AG04450 (cell line): ENCODE data around the gene FYCO1. TPM values are rescaled to one million over a fixed set of nuclear protein-coding genes. Genes with fewer than 3 reads are reported as not detected.

Experiments used
- CTCF ChIA-PET: fragments of 300-600, 350-600 bp; formaldehyde crosslinking; extraction: SDS; loops from one replicate; lab custom pipeline; 2022; ENCODE audit warnings: antibody characterized with exemption, inconsistent platforms; lab: Charles Lee
- POLR2A ChIA-PET: fragments of 350-600 bp; formaldehyde crosslinking; extraction: SDS; loops from one replicate; lab custom pipeline; 2021; ENCODE audit warnings: antibody characterized with exemption, inconsistent platforms; lab: Yijun Ruan, JAX
- DNase-seq: peaks from one replicate; pipeline ENCODE4 v3.0.0-alpha.2; 2011; ENCODE audit warnings: low read depth, low spot score
- H3K27ac ChIP-seq: one replicate; pipeline ENCODE4 v1.5.1; 2012; ENCODE audit warnings: low read depth, low read length, control low read depth
- H3K27me3 ChIP-seq: one replicate; pipeline ENCODE4 v1.6.0; 2012; ENCODE audit warnings: low read length; ENCODE audit not compliant: control insufficient read depth, insufficient read depth
- H3K4me3 ChIP-seq: 2 replicates; pipeline ENCODE4 v1.5.1; 2011; ENCODE audit warnings: mild to moderate bottlenecking, low read depth, low read length, control low read depth
- H3K9me3 ChIP-seq: 2 replicates; pipeline ENCODE4 v1.5.1; 2012; ENCODE audit warnings: low read length; ENCODE audit not compliant: control insufficient read depth, insufficient read depth
- polyA plus RNA-seq: library from polyadenylated mRNA; depleted of rRNA; stranded (reverse); fragments of >200 nt; gene quantifications from 2 replicates; pipeline ENCODE4 v1.2.3, GENCODE V29; 2011
- TF ChIP-seq, protein P1 (sequence below): IDR thresholded peaks from 2 replicates; pipeline ENCODE4 v1.5.1; 2011; ENCODE audit warnings: low read depth, low read length, control low read depth, inconsistent platforms

The FYCO1 gene
- polyA plus RNA-seq, 1 experiment: 14.3 TPM

- no peak overlapping the region for H3K27ac ChIP-seq
- ChIA-PET POLR2A (no interaction called here), CTCF (no interaction called here)
- H3K9me3 ChIP-seq: peaks cover 5% of the 10 kb centered on the region; the same call in 1 of the 2 replicates
- no peak overlapping the region for H3K4me3 ChIP-seq
- H3K27me3 ChIP-seq: peaks cover 27% of the 10 kb centered on the region
- TF ChIP-seq, protein P1, sequence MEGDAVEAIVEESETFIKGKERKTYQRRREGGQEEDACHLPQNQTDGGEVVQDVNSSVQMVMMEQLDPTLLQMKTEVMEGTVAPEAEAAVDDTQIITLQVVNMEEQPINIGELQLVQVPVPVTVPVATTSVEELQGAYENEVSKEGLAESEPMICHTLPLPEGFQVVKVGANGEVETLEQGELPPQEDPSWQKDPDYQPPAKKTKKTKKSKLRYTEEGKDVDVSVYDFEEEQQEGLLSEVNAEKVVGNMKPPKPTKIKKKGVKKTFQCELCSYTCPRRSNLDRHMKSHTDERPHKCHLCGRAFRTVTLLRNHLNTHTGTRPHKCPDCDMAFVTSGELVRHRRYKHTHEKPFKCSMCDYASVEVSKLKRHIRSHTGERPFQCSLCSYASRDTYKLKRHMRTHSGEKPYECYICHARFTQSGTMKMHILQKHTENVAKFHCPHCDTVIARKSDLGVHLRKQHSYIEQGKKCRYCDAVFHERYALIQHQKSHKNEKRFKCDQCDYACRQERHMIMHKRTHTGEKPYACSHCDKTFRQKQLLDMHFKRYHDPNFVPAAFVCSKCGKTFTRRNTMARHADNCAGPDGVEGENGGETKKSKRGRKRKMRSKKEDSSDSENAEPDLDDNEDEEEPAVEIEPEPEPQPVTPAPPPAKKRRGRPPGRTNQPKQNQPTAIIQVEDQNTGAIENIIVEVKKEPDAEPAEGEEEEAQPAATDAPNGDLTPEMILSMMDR: no peak
- DNase-seq: no peak
Measured at GRCh38 chr3:46021516-46021915, 25.9 kb upstream of the FYCO1 start.

DNA sequence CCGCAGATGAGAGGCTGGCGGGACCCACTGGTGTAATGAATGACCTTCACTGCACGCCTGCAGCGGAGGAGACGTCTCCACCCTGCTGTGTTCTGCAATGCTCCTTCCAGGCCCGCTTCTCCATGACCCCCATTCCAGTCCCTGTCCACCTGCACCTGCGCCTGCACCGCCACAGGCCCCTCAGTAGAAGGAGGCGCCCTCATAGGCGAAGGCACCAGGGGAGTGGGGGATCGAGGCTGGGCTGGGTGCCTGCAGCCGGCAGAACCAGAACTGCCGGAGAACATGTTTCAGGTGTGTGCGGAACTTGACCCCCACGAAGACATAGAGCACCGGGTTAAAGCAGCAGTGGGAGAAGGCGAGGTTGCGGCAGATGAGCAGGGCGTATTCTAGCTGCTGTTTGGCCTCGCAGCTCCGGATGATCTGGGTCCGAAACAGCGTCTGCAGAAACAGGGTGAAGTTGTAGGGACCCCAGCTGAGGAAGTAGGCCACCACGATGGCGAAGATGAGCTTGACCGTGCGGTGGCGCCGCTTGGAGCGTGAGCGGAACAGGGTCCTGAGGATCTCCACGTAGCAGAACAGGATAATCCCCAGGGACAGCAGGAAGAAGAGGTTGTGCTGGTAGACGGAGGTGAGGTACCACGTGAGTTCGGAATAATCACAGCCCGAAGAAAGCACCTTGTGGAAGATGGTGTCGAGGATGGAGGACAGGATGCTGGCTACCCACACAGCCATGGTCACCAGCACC lies 25.3 kb upstream of the FYCO1 start:
- Histone ChIP-seq H3K4me3 (no peak overlapping the region), H3K27ac (no peak overlapping the region), H3K9me3 (peaks cover 5% of the 10 kb centered on the region; the same call in 1 of the 2 replicates), H3K27me3 (peaks cover 31% of the 10 kb centered on the region)
- TF ChIP-seq, protein P1: no peak
- no peak for DNase-seq
- ChIA-PET POLR2A (no interaction called here), CTCF (no interaction called here)

- Histone ChIP-seq H3K9me3 (peaks cover 5% of the 10 kb centered on the region; the same call in 1 of the 2 replicates), H3K27me3 (peaks cover 31% of the 10 kb centered on the region), H3K27ac (no peak overlapping the region), H3K4me3 (no peak overlapping the region)
- TF ChIP-seq, protein P1: no peak
- ChIA-PET CTCF (no interaction called here), POLR2A (no interaction called here)
- DNase-seq: no peak
Measured at GRCh38 chr3:46019707-46020106, 24.1 kb upstream of the FYCO1 start.

DNA sequence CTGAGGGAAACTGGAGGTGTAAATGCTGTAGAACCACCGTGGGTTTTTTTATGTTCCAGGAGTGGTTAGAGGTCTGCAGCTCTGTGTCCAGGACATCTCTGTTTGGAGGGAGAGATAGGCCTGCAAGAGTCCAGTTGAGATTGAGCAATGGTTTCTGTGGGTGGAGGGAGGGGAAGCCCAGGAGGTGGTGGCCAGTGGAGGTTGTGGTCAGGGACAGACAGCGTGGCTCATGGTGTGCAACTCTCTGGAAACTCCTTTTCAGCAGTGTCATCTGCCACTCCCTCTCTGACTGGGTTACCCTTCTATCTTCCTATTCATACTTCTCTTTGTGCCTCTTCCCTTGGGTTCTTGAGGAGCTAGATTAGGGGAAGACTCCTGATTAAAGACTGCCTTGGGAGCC lies 22.1 kb upstream of the FYCO1 start:
- Histone ChIP-seq H3K27ac (no peak overlapping the region), H3K9me3 (peaks cover 5% of the 10 kb centered on the region; the same call in 1 of the 2 replicates), H3K4me3 (no peak overlapping the region), H3K27me3 (peaks cover 30% of the 10 kb centered on the region)
- TF ChIP-seq, protein P1: no peak
- no peak for DNase-seq
- CTCF ChIA-PET: interaction anchor here (0.9 kb wide), 1 partner anchor 79 kb away, joined by 3 read pairs; no protein-coding TSS in a partner anchor
- POLR2A ChIA-PET: no interaction called here

- DNase-seq: no peak
- CTCF ChIA-PET: no interaction called here
- H3K27me3 ChIP-seq: peaks cover 21% of the 10 kb centered on the region
- no peaks in the 10 kb centered on the region for H3K9me3 ChIP-seq
- no peak overlapping the region for H3K4me3 ChIP-seq
- POLR2A ChIA-PET: no interaction called here
- H3K27ac ChIP-seq: no peak overlapping the region
- TF ChIP-seq, protein P1: no peak
Measured at GRCh38 chr3:46013316-46014094, 17.9 kb upstream of the FYCO1 start.
